A673 (cell line): ENCODE results near the gene OPRM1.

Experiments
- CTCF ChIP-seq: fragments of 300-800, 200-600 bp; sonication (generic); conservative IDR thresholded peaks from 2 replicates; pipeline ENCODE4 v1.5.1; 2017; ENCODE audit warnings: low read depth, mild to moderate bottlenecking, antibody characterized with exemption, low read length, moderate library complexity, mixed read lengths
- EZH2 ChIP-seq: fragments of 200-600 bp; sonication (generic); IDR thresholded peaks from 2 replicates; pipeline ENCODE4 v1.6.1; 2017; ENCODE audit warnings: borderline replicate concordance, low read depth, mild to moderate bottlenecking, mixed read lengths, antibody characterized with exemption, low read length; ENCODE audit not compliant: poor library complexity, severe bottlenecking

GRCh38 chr6:154113392-154113791, 74.4 kb downstream of the OPRM1 start:
- TF ChIP-seq CTCF, result no peak
- no peak for TF ChIP-seq EZH2
